K562 (cell line): ENCODE results near the gene SLC41A3. TPM values are rescaled to one million over a fixed set of nuclear protein-coding genes. Genes with fewer than 3 reads are reported as not detected.

Source experiments
- ATAC-seq: fragments of 200-7000 bp; cut with Tn5 transposase; 3 replicates; pipeline ENCODE4 v1.9.1; 2020; ENCODE audit warnings: moderate library complexity
- BruUV-seq: library from RNA; stranded (reverse); fragments of 400-500 nt; replicated peaks from 2 replicates; lab custom pipeline; 2021; lab: Mats Ljungman, UMichigan
- CTCF ChIA-PET: fragments of 300-600 bp; formaldehyde crosslinking; extraction: SDS; loops from one replicate; lab custom pipeline; 2021; ENCODE audit warnings: low intra/inter-chr PET ratio; lab: Yijun Ruan, JAX
- POLR2A ChIA-PET: fragments of 300-600, 350-650 bp; sonication (Branson Sonifier 250); formaldehyde crosslinking; extraction: SDS; loops from one replicate; lab custom pipeline; 2021; ENCODE audit warnings: antibody characterized with exemption, inconsistent platforms; lab: Yijun Ruan, JAX
- DNase-seq, 4 experiments: peaks; one replicate each; pipeline versions ENCODE4 v3.0.0 to v3.0.0-alpha.2; 2011 to 2018; ENCODE audit warnings: low spot score in 3 of 4, mixed read lengths in 3 of 4; ENCODE audit errors: extremely low read depth in 1 of 4
- FAIRE-seq: peaks from 2 replicates; lab custom pipeline; 2011; peaks lifted over from hg19 to GRCh38; lab: Jason Lieb, UNC
- H2AFZ ChIP-seq: 2 replicates; pipeline ENCODE4 v1.6.0; 2011; ENCODE audit warnings: low read depth, low read length, control low read depth, inconsistent platforms
- H3K27ac ChIP-seq: fragments of 200-600 bp; 3 replicates; pipeline ENCODE4 v1.8.0; 2011; ENCODE audit warnings: low read depth, mild to moderate bottlenecking, control low read depth, inconsistent platforms, low read length, moderate library complexity, mixed read lengths; ENCODE audit errors: extremely low read depth
- H3K27me3 ChIP-seq, 2 experiments: fragments of 300-600 bp in 1 of 2; 2 replicates in 1 of 2; 3 replicates in 1 of 2; pipeline versions ENCODE4 v1.6.0 to v1.8.0; 2011; ENCODE audit warnings: inconsistent platforms in 2 of 2, low read length in 2 of 2, mild to moderate bottlenecking in 1 of 2, mixed read lengths in 1 of 2, moderate library complexity in 1 of 2; ENCODE audit not compliant: control insufficient read depth in 2 of 2, insufficient read depth in 2 of 2
- H3K36me3 ChIP-seq: fragments of 300-600 bp; 3 replicates; pipeline ENCODE4 v1.8.0; 2011; ENCODE audit warnings: mild to moderate bottlenecking, low read length, inconsistent platforms; ENCODE audit not compliant: control insufficient read depth, insufficient read depth
- H3K4me1 ChIP-seq, 2 experiments: fragments of 200-600 bp in 1 of 2; replicated peaks in 1 of 2; 2 replicates in 1 of 2; 3 replicates in 1 of 2; pipeline versions ENCODE4 v1.5.1 to v1.8.0; 2011; ENCODE audit warnings: inconsistent platforms in 2 of 2, low read length in 2 of 2, mild to moderate bottlenecking in 1 of 2, mixed read lengths in 1 of 2, moderate library complexity in 1 of 2; ENCODE audit not compliant: control insufficient read depth in 2 of 2, insufficient read depth in 2 of 2
- H3K4me2 ChIP-seq: 2 replicates; pipeline ENCODE4 v1.6.1; 2011; ENCODE audit warnings: low read length, control low read depth, inconsistent platforms, mixed read lengths; ENCODE audit not compliant: insufficient read depth
- H3K4me3 ChIP-seq: fragments of 200-600 bp; sonication (generic), shearing (Covaris generic); 2 replicates; pipeline ENCODE4 v1.5.1; 2016; ENCODE audit warnings: control low read depth, inconsistent platforms
- H3K79me2 ChIP-seq: fragments of 200-600 bp; 3 replicates; pipeline ENCODE4 v1.8.0; 2011; ENCODE audit warnings: low read length, inconsistent platforms; ENCODE audit not compliant: control insufficient read depth, insufficient read depth
- H3K9ac ChIP-seq, 2 experiments: 2 replicates each; pipeline versions ENCODE4 v1.6.0 to v1.6.1; 2011; ENCODE audit warnings: low read depth in 2 of 2, low read length in 2 of 2, control low read depth in 1 of 2, inconsistent platforms in 1 of 2, mild to moderate bottlenecking in 1 of 2, mixed read lengths in 1 of 2; ENCODE audit not compliant: insufficient read depth in 1 of 2
- H3K9me1 ChIP-seq: one replicate; pipeline ENCODE4 v1.6.0; 2011; ENCODE audit warnings: inconsistent platforms, mild to moderate bottlenecking, low read length, moderate library complexity; ENCODE audit not compliant: control insufficient read depth, insufficient read depth
- H3K9me3 ChIP-seq: replicated peaks from 2 replicates; pipeline ENCODE4 v1.5.1; 2011; ENCODE audit warnings: low read depth, low read length, inconsistent platforms; ENCODE audit not compliant: control insufficient read depth, insufficient read depth
- H4K20me1 ChIP-seq: replicated peaks from 2 replicates; pipeline ENCODE4 v1.6.1; 2011; ENCODE audit warnings: low read length, inconsistent platforms, mixed read lengths; ENCODE audit not compliant: control insufficient read depth, insufficient read depth
- CAMTA2 ChIP-seq: fragments of 250-450 bp; sonication (Bioruptor Pico); conservative IDR thresholded peaks from 2 replicates; pipeline ENCODE4 v1.5.1; 2022
- DEAF1 ChIP-seq: fragments of 450-650 bp; formaldehyde crosslinking; IDR thresholded peaks from 2 replicates; pipeline ENCODE4 v1.4.0; 2020; ENCODE audit warnings: mild to moderate bottlenecking, moderate library complexity
- RHOXF2B ChIP-seq: fragments of 250-450 bp; sonication (Bioruptor Pico); conservative IDR thresholded peaks from 2 replicates; pipeline ENCODE4 v1.5.1; 2021
- SP2 ChIP-seq: IDR thresholded peaks from 2 replicates; pipeline ENCODE4 v1.6.1; 2011; ENCODE audit warnings: mild to moderate bottlenecking, low read depth, low read length, moderate library complexity; ENCODE audit not compliant: poor library complexity, severe bottlenecking; ENCODE audit errors: extremely low read depth
- ZNF668 ChIP-seq: fragments of 250-450 bp; sonication (Bioruptor Pico); IDR thresholded peaks from 2 replicates; pipeline ENCODE4 v1.8.0; 2022; ENCODE audit warnings: mild to moderate bottlenecking, inconsistent platforms
- WGBS: fragments of 100-300 bp; shearing (Covaris generic); methylation state at CpG from one replicate; pipeline ENCODE4 v1.1.6; 2016; ENCODE audit warnings: low coverage, mixed read lengths; ENCODE audit not compliant: insufficient coverage; ENCODE audit errors: missing lambda C conversion rate; 5-methylcytosine and 5-hydroxymethylcytosine counted together
- in situ Hi-C: fragments of 300-500 bp; cut with MboI; formaldehyde crosslinking; loops from 4 replicates; pipeline ENCODE4 v1.15.0; 2018; ENCODE audit warnings: inconsistent platforms, mixed read lengths
- intact Hi-C: fragments of 100-400 bp; cut with micrococcal nuclease; formaldehyde crosslinking; loops from 2 replicates; pipeline ENCODE4 v1.14.2; 2022
- polyA plus RNA-seq, 8 experiments: library from polyadenylated mRNA; depleted of rRNA in 4 of 8; stranded (reverse) in 5 of 8; unstranded in 3 of 8; fragments of >200 nt; fragmentation: Nextera tagmentation in 2 of 8; fragmentation: Illumina TruSeq in 1 of 8; extraction: Ambion mirVana in 2 of 8; extraction: Trizol in 1 of 8; gene quantifications; 2 replicates each; pipeline versions ENCODE4 v1.2.1 to v1.2.3, GENCODE V29; 2011 to 2014; ENCODE audit warnings: inconsistent platforms in 1 of 8, missing spikeins in 1 of 8
- total RNA-seq, 7 experiments: library from RNA; depleted of rRNA in 6 of 7; stranded (reverse); fragments of >200 nt in 6 of 7; fragmentation: Illumina TruSeq in 2 of 7; extraction: Trizol in 2 of 7; gene quantifications; 2 replicates each; pipeline versions ENCODE4 v1.2.1 to v1.2.3, GENCODE V29; 2011 to 2021; ENCODE audit warnings: low replicate concordance in 1 of 7

SLC41A3 gene
- total and polyA plus RNA-seq, 9 of the 15 experiments (the other 6 are each of a cell fraction or from before 2014, with no cell fraction given), result 4.1 to 20.7 (median 11.2) TPM

GRCh38 chr3:126129398-126129891, 45.5 kb upstream of the SLC41A3 start:
- H4K20me1 ChIP-seq, result 0 out of 2 replicates have a peak, but pooled peaks cover 9% of the 10 kb centered on the region
- H3K9ac ChIP-seq, result no peak overlapping the region
- H3K9me3 ChIP-seq, result no peaks in the 10 kb centered on the region
- no peak for DNase-seq
- no peaks in the 10 kb centered on the region; a peak in 1 of 5 replicates for H3K4me1 ChIP-seq
- peaks cover 0 to 38% of the 10 kb centered on the region in 2 experiments; a peak in 2 of 5 replicates for H3K27me3 ChIP-seq
- BruUV-seq, result no TSS peak
- ChIA-PET POLR2A (no interaction called here), CTCF (no interaction called here)
- no peaks in the 10 kb centered on the region for H3K79me2 ChIP-seq
- no peak for FAIRE-seq
- intact Hi-C loops (no loop called here), in situ Hi-C loops (loop anchor here (25.0 kb wide), 1 partner anchor 258 kb away; the partner anchor contains the start of gene CFAP100)
- H3K4me2 ChIP-seq, result no peak overlapping the region
- no peak overlapping the region for H3K4me3 ChIP-seq
- TF ChIP-seq ZNF668 (no peak), CAMTA2 (no peak)
- ATAC-seq, result no peak
- no peak overlapping the region for H2AFZ ChIP-seq
- 3% methylated on average over 11 of the region's 16 CpGs for WGBS
- H3K9me1 ChIP-seq, result no peaks in the 10 kb centered on the region
- H3K27ac ChIP-seq, result no peak overlapping the region
- H3K36me3 ChIP-seq, result no peaks in the 10 kb centered on the region

GRCh38 chr3:126128504-126129397, 44.8 kb upstream of the SLC41A3 start:
- Histone ChIP-seq H3K4me3 (no peak overlapping the region), H3K79me2 (no peaks in the 10 kb centered on the region), H4K20me1 (0 out of 2 replicates have a peak, but pooled peaks cover 3% of the 10 kb centered on the region), H3K9me3 (no peaks in the 10 kb centered on the region), H3K9ac (no peak overlapping the region), H3K4me1 (no peaks in the 10 kb centered on the region), H3K36me3 (no peaks in the 10 kb centered on the region), H3K9me1 (no peaks in the 10 kb centered on the region), H3K4me2 (no peak overlapping the region), H3K27me3 (peaks cover 0 to 37% of the 10 kb centered on the region in 2 experiments; a peak in 2 of 5 replicates), H3K27ac (no peak overlapping the region), H2AFZ (no peak overlapping the region)
- no TSS peak for BruUV-seq
- ATAC-seq (no peak), FAIRE-seq (no peak), DNase-seq (no peak)
- ChIA-PET POLR2A (no interaction called here), CTCF (no interaction called here)
- WGBS, result 0% methylated on average over 7 of the region's 13 CpGs
- intact Hi-C loops, result no loop called here
- in situ Hi-C loops, result loop anchor here (25.0 kb wide), 1 partner anchor 259 kb away; the partner anchor contains the start of gene CFAP100
- no peak for TF ChIP-seq SP2
- TF ChIP-seq DEAF1 (CRISPR knock-in tag), result no peak
- TF ChIP-seq RHOXF2B (CRISPR knock-in tag), result no peak
